H9 (cell line): Measurements from ENCODE around the gene TNS2. TPM values are rescaled to one million over a fixed set of nuclear protein-coding genes. Genes with fewer than 3 reads are reported as not detected.
A peak's percentile ranks its signal among the peaks of the same experiment; 100 is the strongest.

Experiments used
- DNase-seq: peaks from one replicate; pipeline ENCODE4 v3.0.0-alpha.2; 2017
- H2AFZ ChIP-seq: one replicate; pipeline ENCODE4 v1.6.1; 2013; ENCODE audit warnings: mild to moderate bottlenecking, low read length, control low read depth, moderate library complexity
- H2AK5ac ChIP-seq: 2 replicates; pipeline ENCODE4 v1.6.1; 2013; ENCODE audit warnings: low read length, control low read depth, mixed read lengths; ENCODE audit not compliant: insufficient read length
- H2BK120ac ChIP-seq: one replicate; pipeline ENCODE4 v1.6.1; 2013; ENCODE audit warnings: low read depth, mild to moderate bottlenecking, low read length, control low read depth, inconsistent platforms; ENCODE audit not compliant: poor library complexity, severe bottlenecking
- H2BK12ac ChIP-seq: 2 replicates; pipeline ENCODE4 v1.6.1; 2013; ENCODE audit warnings: low read length, control low read depth, mixed read lengths, low read depth; ENCODE audit not compliant: insufficient read length
- H2BK15ac ChIP-seq: 2 replicates; pipeline ENCODE4 v1.6.1; 2013; ENCODE audit warnings: low read depth, low read length, control low read depth
- H2BK20ac ChIP-seq: one replicate; pipeline ENCODE4 v1.6.1; 2013; ENCODE audit warnings: low read depth, mild to moderate bottlenecking, low read length, control low read depth, inconsistent platforms; ENCODE audit not compliant: poor library complexity, severe bottlenecking
- H2BK5ac ChIP-seq: 2 replicates; pipeline ENCODE4 v1.6.1; 2013; ENCODE audit warnings: low read length, control low read depth, mixed read lengths; ENCODE audit not compliant: insufficient read length
- H3K14ac ChIP-seq: 2 replicates; pipeline ENCODE4 v1.6.1; 2013; ENCODE audit warnings: low read length, control low read depth; ENCODE audit not compliant: insufficient read depth
- H3K18ac ChIP-seq: 2 replicates; pipeline ENCODE4 v1.6.1; 2013; ENCODE audit warnings: low read depth, mild to moderate bottlenecking, mixed read lengths, low read length, control low read depth; ENCODE audit not compliant: insufficient read length
- H3K23ac ChIP-seq: 2 replicates; pipeline ENCODE4 v1.6.1; 2013; ENCODE audit warnings: low read length, control low read depth, mixed read lengths, low read depth; ENCODE audit not compliant: insufficient read length
- H3K23me2 ChIP-seq: 2 replicates; pipeline ENCODE4 v1.6.1; 2013; ENCODE audit warnings: low read depth, mild to moderate bottlenecking, mixed read lengths, low read length, control low read depth; ENCODE audit not compliant: insufficient read length, poor library complexity, severe bottlenecking
- H3K27ac ChIP-seq: 2 replicates; pipeline ENCODE4 v1.5.1; 2013; ENCODE audit warnings: low read length, control low read depth, mixed read lengths, low read depth; ENCODE audit not compliant: insufficient read length
- H3K27me3 ChIP-seq: 2 replicates; pipeline ENCODE4 v1.6.1; 2013; ENCODE audit warnings: low read length, control low read depth, inconsistent platforms; ENCODE audit not compliant: insufficient read depth
- H3K4ac ChIP-seq: 2 replicates; pipeline ENCODE4 v1.6.1; 2013; ENCODE audit warnings: low read depth, mild to moderate bottlenecking, control low read depth, inconsistent platforms, low read length, moderate library complexity
- H3K4me1 ChIP-seq: 2 replicates; pipeline ENCODE4 v1.6.1; 2013; ENCODE audit warnings: low read length, control low read depth, inconsistent platforms; ENCODE audit not compliant: insufficient read depth
- H3K4me2 ChIP-seq: 2 replicates; pipeline ENCODE4 v1.6.1; 2013; ENCODE audit warnings: low read length, control low read depth, mixed read lengths; ENCODE audit not compliant: insufficient read length, insufficient read depth
- H3K56ac ChIP-seq: 2 replicates; pipeline ENCODE4 v1.6.1; 2013; ENCODE audit warnings: low read depth, mild to moderate bottlenecking, mixed read lengths, low read length, control low read depth; ENCODE audit not compliant: insufficient read length
- H3K79me1 ChIP-seq: 2 replicates; pipeline ENCODE4 v1.6.1; 2013; ENCODE audit warnings: low read depth, mild to moderate bottlenecking, moderate library complexity, low read length, control low read depth, inconsistent platforms; ENCODE audit not compliant: insufficient read depth, poor library complexity, severe bottlenecking
- H3K79me2 ChIP-seq: 2 replicates; pipeline ENCODE4 v1.6.1; 2013; ENCODE audit warnings: low read length, control low read depth, inconsistent platforms; ENCODE audit not compliant: insufficient read depth
- H3K9ac ChIP-seq: 2 replicates; pipeline ENCODE4 v1.6.1; 2013; ENCODE audit warnings: low read length, control low read depth, mixed read lengths; ENCODE audit not compliant: insufficient read length; ENCODE audit errors: extremely low read depth
- H3K9me3 ChIP-seq: one replicate; pipeline ENCODE4 v1.6.1; 2013; ENCODE audit warnings: low read depth, low read length, inconsistent platforms; ENCODE audit not compliant: control insufficient read depth
- H3T11ph ChIP-seq: one replicate; pipeline ENCODE4 v1.6.1; 2013; ENCODE audit warnings: mild to moderate bottlenecking, low read length, control low read depth, inconsistent platforms
- H4K20me1 ChIP-seq: one replicate; pipeline ENCODE4 v1.6.1; 2013; ENCODE audit not compliant: control insufficient read depth, insufficient read length, insufficient read depth
- H4K5ac ChIP-seq: 2 replicates; pipeline ENCODE4 v1.6.1; 2013; ENCODE audit warnings: low read depth, mild to moderate bottlenecking, mixed read lengths, low read length, control low read depth; ENCODE audit not compliant: insufficient read length
- H4K8ac ChIP-seq: replicated peaks from 2 replicates; pipeline ENCODE4 v1.6.1; 2013; ENCODE audit warnings: low read length, control low read depth, mixed read lengths, low read depth; ENCODE audit not compliant: insufficient read length
- H4K91ac ChIP-seq: 2 replicates; pipeline ENCODE4 v1.6.1; 2013; ENCODE audit warnings: low read depth, mild to moderate bottlenecking, moderate library complexity, mixed read lengths, low read length, control low read depth; ENCODE audit not compliant: insufficient read length
- H3K27ac Mint-ChIP-seq, 3 experiments: 2 replicates in 2 of 3; 3 replicates in 1 of 3; pipeline ENCODE4 v1.8.0; 2020 to 2021; ENCODE audit warnings: mixed read lengths in 3 of 3, mild to moderate bottlenecking in 1 of 3, moderate library complexity in 1 of 3
- H3K27me3 Mint-ChIP-seq: 2 replicates; pipeline ENCODE4 v1.8.0; 2021; ENCODE audit warnings: low read depth, mild to moderate bottlenecking, moderate library complexity, mixed read lengths
- H3K36me3 Mint-ChIP-seq, 3 experiments: 2 replicates in 2 of 3; 3 replicates in 1 of 3; pipeline ENCODE4 v1.8.0; 2020 to 2021; ENCODE audit warnings: low read depth in 3 of 3, mixed read lengths in 3 of 3; ENCODE audit not compliant: insufficient read depth in 1 of 3
- H3K4me1 Mint-ChIP-seq, 2 experiments: 2 replicates each; pipeline ENCODE4 v1.8.0; 2020; ENCODE audit warnings: mixed read lengths in 2 of 2
- H3K4me3 Mint-ChIP-seq, 2 experiments: 2 replicates in 1 of 2; 3 replicates in 1 of 2; pipeline ENCODE4 v1.8.0; 2020 to 2021; ENCODE audit warnings: mild to moderate bottlenecking in 2 of 2, mixed read lengths in 2 of 2, moderate library complexity in 1 of 2
- H3K9me3 Mint-ChIP-seq, 2 experiments: 2 replicates in 1 of 2; 3 replicates in 1 of 2; pipeline ENCODE4 v1.8.0; 2020; ENCODE audit warnings: mild to moderate bottlenecking in 2 of 2, mixed read lengths in 2 of 2, moderate library complexity in 1 of 2
- CTCF ChIP-seq: fragments of 200-600 bp; sonication (generic); conservative IDR thresholded peaks from 3 replicates; pipeline ENCODE4 v1.8.0; 2021; ENCODE audit warnings: antibody characterized with exemption, mild to moderate bottlenecking
- WGBS: extraction: QIAGEN DNeasy Blood & Tissue Kit; methylation state at CpG from one replicate; pipeline ENCODE4 v1.1.7; 2013; ENCODE audit warnings: missing lambda C conversion rate, low lambda C conversion rate, mixed read lengths; ENCODE audit not compliant: insufficient read length; ENCODE audit errors: extremely low coverage; 5-methylcytosine and 5-hydroxymethylcytosine counted together
- total RNA-seq: library from RNA; stranded (reverse); gene quantifications from 2 replicates; pipeline ENCODE4 v1.2.1, GENCODE V29; 2021

Gene TNS2
- total RNA-seq, 1 experiment from 2014 or later, result 4.5 TPM

- Histone ChIP-seq H3K4me2 (no peak overlapping the region), H3K4ac (no peak overlapping the region), H4K5ac (no peak overlapping the region), H4K20me1 (no peaks in the 10 kb centered on the region), H4K91ac (no peak overlapping the region), H3K27ac (no peak overlapping the region), H3K14ac (no peak overlapping the region; the same call in 1 of the 2 replicates), H2BK120ac (no peak overlapping the region), H2BK15ac (no peak overlapping the region), H2BK20ac (no peak overlapping the region), H3K23me2 (no peaks in the 10 kb centered on the region), H2AK5ac (no peak overlapping the region), H3K9me3 (no peaks in the 10 kb centered on the region), H3K27me3 (no peaks in the 10 kb centered on the region; the same call in 1 of the 2 replicates), H2BK5ac (no peak overlapping the region), H3K4me1 (no peaks in the 10 kb centered on the region), H3K79me2 (no peaks in the 10 kb centered on the region), H3T11ph (no peak overlapping the region), H3K79me1 (no peaks in the 10 kb centered on the region), H3K56ac (no peak overlapping the region), H3K9ac (no peak overlapping the region), H4K8ac (no peak overlapping the region), H2AFZ (no peak overlapping the region), H3K18ac (no peak overlapping the region), H2BK12ac (no peak overlapping the region), H3K23ac (no peak overlapping the region)
- Mint-ChIP-seq H3K27me3 (peaks cover 52% of the 10 kb centered on the region), H3K27ac (no peak overlapping the region), H3K36me3 (peaks cover 0 to 2% (median 0%) of the 10 kb centered on the region in 3 experiments; a peak in 2 of 7 replicates), H3K4me1 (peaks cover 6 to 10% of the 10 kb centered on the region in 2 experiments), H3K9me3 (no peaks in the 10 kb centered on the region), H3K4me3 (no peak overlapping the region)
- peak; percentile 30 for DNase-seq
- no CpG with 5 or more reads among the region's 35 CpGs for WGBS
- no peak for TF ChIP-seq CTCF
Measured at GRCh38 chr12:53058674-53059433, 9.0 kb downstream of the TNS2 start.
